Stimulated activated CD4-positive, alpha-beta T cell treated with anti-CD3 and anti-CD28 coated beads, TNF-alpha, amount 100 ng/mL, for 1 hour (primary cell): Measurements from ENCODE around the gene CYP46A1.
A peak's percentile ranks its signal among the peaks of the same experiment; 100 is the strongest.
"Not testable (repeated sequence)": the region's sequence is repeated elsewhere in the genome, so short reads cannot be mapped to it uniquely, and the experiment has no call there.

Source experiments
- DNase-seq, 3 donors: peaks; one replicate each; pipeline ENCODE4 v3.0.0-alpha.2; 2020; ENCODE audit warnings: low read depth in 3 of 3, low spot score in 1 of 3

CYP46A1 gene

GRCh38 chr14:99683619-99684409 is at the start of gene CYP46A1:
Gene CYP46A1, plus strand, starts transcription at chr14:99684298. Its CDS starts 120 bp downstream, at chr14:99684418.
- peak; percentile 98 to 100 (median 99) for DNase-seq

- DNase-seq, result no peak
These were observed 49.7 kb upstream of the CYP46A1 start for GRCh38 chr14:99634443-99634842.

GRCh38 chr14:99635116-99635515 is 49.0 kb upstream of the CYP46A1 start:
- no peak for DNase-seq

GRCh38 chr14:99636487-99636886 is 47.6 kb upstream of the CYP46A1 start:
- DNase-seq, result no peak

- DNase-seq, result no peak
These were observed 46.5 kb upstream of the CYP46A1 start for GRCh38 chr14:99637624-99638023.

GRCh38 chr14:99642771-99643170 is 41.3 kb upstream of the CYP46A1 start:
- DNase-seq, result not testable (repeated sequence)

GRCh38 chr14:99643343-99643742 is 40.8 kb upstream of the CYP46A1 start:
- no peak for DNase-seq

GRCh38 chr14:99644035-99644587 is 40.0 kb upstream of the CYP46A1 start:
- DNase-seq, result no peak

GRCh38 chr14:99644723-99645544 is 39.2 kb upstream of the CYP46A1 start, which contains the start of gene HHIPL1:
Gene HHIPL1, plus strand, starts transcription at chr14:99645129. Its CDS starts 79 bp downstream, at chr14:99645208.
- DNase-seq, result no peak

GRCh38 chr14:99645545-99646505 is 38.3 kb upstream of the CYP46A1 start:
- no peak for DNase-seq

- DNase-seq, result no peak
These were observed 36.7 kb upstream of the CYP46A1 start for GRCh38 chr14:99647411-99647810.

GRCh38 chr14:99648027-99648784 is 35.9 kb upstream of the CYP46A1 start:
- no peak for DNase-seq

GRCh38 chr14:99649219-99649618 is 34.9 kb upstream of the CYP46A1 start:
- DNase-seq, result no peak

GRCh38 chr14:99649643-99650042 is 34.5 kb upstream of the CYP46A1 start:
- DNase-seq, result no peak

- DNase-seq, result no peak
These were observed 33.9 kb upstream of the CYP46A1 start for GRCh38 chr14:99650189-99650588.

- no peak for DNase-seq
These were observed 31.9 kb upstream of the CYP46A1 start for GRCh38 chr14:99651953-99652746.

GRCh38 chr14:99654235-99654985 is 29.7 kb upstream of the CYP46A1 start:
- DNase-seq, result no peak

- no peak for DNase-seq
These were observed 28.6 kb upstream of the CYP46A1 start for GRCh38 chr14:99655521-99655920.
